H1 (cell line): Measurements from ENCODE around the gene PRKCA. TPM values are rescaled to one million over a fixed set of nuclear protein-coding genes. Genes with fewer than 3 reads are reported as not detected.

Source experiments
- CTCF ChIA-PET: fragments of 300-600 bp; sonication (Branson Sonifier 250); formaldehyde crosslinking; loops from one replicate; lab custom pipeline; 2021; ENCODE audit not compliant: partially characterized antibody; lab: Charles Lee
- POLR2A ChIA-PET: fragments of 300-600 bp; sonication (Branson Sonifier 250); formaldehyde crosslinking; loops from one replicate; lab custom pipeline; 2021; ENCODE audit warnings: inconsistent platforms; ENCODE audit not compliant: partially characterized antibody; lab: Charles Lee
- DNase-seq, 2 experiments: peaks; one replicate each; pipeline versions ENCODE4 v3.0.0 to v3.0.0-alpha.2; 2010 to 2022; ENCODE audit warnings: low spot score in 2 of 2, low read depth in 1 of 2, mixed read lengths in 1 of 2
- FAIRE-seq: peaks from 2 replicates; lab custom pipeline; 2011; peaks lifted over from hg19 to GRCh38; lab: Jason Lieb, UNC
- H2AFZ ChIP-seq: 2 replicates; pipeline ENCODE4 v1.8.1; 2012; ENCODE audit warnings: low read length, inconsistent platforms
- H2AK5ac ChIP-seq: 2 replicates; pipeline ENCODE4 v1.6.1; 2013; ENCODE audit warnings: low read depth, low read length
- H2BK120ac ChIP-seq: replicated peaks from 2 replicates; pipeline ENCODE3; 2013; ENCODE audit warnings: low read depth, low read length, inconsistent platforms
- H2BK12ac ChIP-seq: 2 replicates; pipeline ENCODE4 v1.6.1; 2013; ENCODE audit warnings: low read depth, low read length
- H2BK15ac ChIP-seq: 2 replicates; pipeline ENCODE4 v1.6.1; 2013; ENCODE audit warnings: low read length
- H2BK20ac ChIP-seq: 2 replicates; pipeline ENCODE4 v1.6.1; 2013; ENCODE audit warnings: low read length
- H2BK5ac ChIP-seq: 2 replicates; pipeline ENCODE4 v1.6.1; 2013; ENCODE audit warnings: low read depth, low read length
- H3K14ac ChIP-seq: 2 replicates; pipeline ENCODE4 v1.6.1; 2013; ENCODE audit warnings: inconsistent platforms; ENCODE audit not compliant: insufficient read length
- H3K18ac ChIP-seq: 2 replicates; pipeline ENCODE4 v1.6.1; 2013; ENCODE audit warnings: low read length; ENCODE audit errors: extremely low read depth
- H3K23ac ChIP-seq: 2 replicates; pipeline ENCODE4 v1.6.1; 2013; ENCODE audit warnings: inconsistent platforms; ENCODE audit not compliant: insufficient read length
- H3K23me2 ChIP-seq: 2 replicates; pipeline ENCODE4 v1.6.1; 2013; ENCODE audit warnings: low read depth, low read length
- H3K27ac ChIP-seq: 2 replicates; pipeline ENCODE4 v1.6.1; 2011; ENCODE audit warnings: low read depth, low read length, inconsistent platforms
- H3K27me3 ChIP-seq, 4 experiments: replicated peaks in 1 of 4; 1 replicate in 1 of 4; 2 replicates in 3 of 4; pipeline versions ENCODE4 v1.6.1 to v1.8.1; 2011 to 2013; ENCODE audit warnings: low read length in 3 of 4, mild to moderate bottlenecking in 3 of 4, inconsistent platforms in 2 of 4, mixed read lengths in 2 of 4, moderate library complexity in 1 of 4; ENCODE audit not compliant: control insufficient read depth in 3 of 4, insufficient read depth in 3 of 4; ENCODE audit errors: extremely low read depth in 1 of 4
- H3K36me3 ChIP-seq, 4 experiments: 2 replicates each; pipeline versions ENCODE4 v1.6.1 to v1.8.1; 2011 to 2013; ENCODE audit warnings: mild to moderate bottlenecking in 4 of 4, low read length in 3 of 4, moderate library complexity in 2 of 4, control low read depth in 1 of 4, inconsistent platforms in 1 of 4; ENCODE audit not compliant: insufficient read depth in 4 of 4, control insufficient read depth in 2 of 4
- H3K4ac ChIP-seq: replicated peaks from 2 replicates; pipeline ENCODE3; 2013; ENCODE audit warnings: low read length, low read depth, mixed read lengths, inconsistent platforms; ENCODE audit not compliant: insufficient read length
- H3K4me1 ChIP-seq, 4 experiments: replicated peaks in 1 of 4; 1 replicate in 1 of 4; 2 replicates in 3 of 4; pipeline versions ENCODE4 v1.6.1 to v1.8.1; 2011 to 2013; ENCODE audit warnings: low read length in 3 of 4, inconsistent platforms in 2 of 4, mixed read lengths in 1 of 4; ENCODE audit not compliant: insufficient read depth in 4 of 4, control insufficient read depth in 3 of 4
- H3K4me2 ChIP-seq, 2 experiments: 2 replicates each; pipeline versions ENCODE4 v1.6.1 to v1.8.1; 2011 to 2013; ENCODE audit warnings: low read depth in 2 of 2, low read length in 2 of 2, control low read depth in 1 of 2, inconsistent platforms in 1 of 2, mild to moderate bottlenecking in 1 of 2; ENCODE audit not compliant: insufficient read depth in 1 of 2
- H3K4me3 ChIP-seq, 4 experiments: fragments of 200-600, 300-600 bp in 1 of 4; sonication (generic), shearing (Covaris generic), sonication (Bioruptor Twin) in 1 of 4; 2 replicates each; pipeline versions ENCODE4 v1.5.1 to v1.8.1; 2011 to 2016; ENCODE audit warnings: low read length in 4 of 4, low read depth in 3 of 4, control low read depth in 2 of 4, inconsistent platforms in 2 of 4, mild to moderate bottlenecking in 2 of 4, mixed read lengths in 1 of 4, moderate library complexity in 1 of 4; ENCODE audit not compliant: insufficient read depth in 2 of 4; ENCODE audit errors: extremely low read depth in 1 of 4
- H3K56ac ChIP-seq: replicated peaks from 2 replicates; pipeline ENCODE3; 2013; ENCODE audit warnings: low read depth, mild to moderate bottlenecking, mixed read lengths, low read length, inconsistent platforms; ENCODE audit not compliant: insufficient read length
- H3K79me1 ChIP-seq: 2 replicates; pipeline ENCODE4 v1.6.1; 2013; ENCODE audit warnings: low read depth, low read length, control low read depth
- H3K79me2 ChIP-seq, 2 experiments: 2 replicates each; pipeline versions ENCODE4 v1.6.1 to v1.8.1; 2012 to 2013; ENCODE audit warnings: low read length in 2 of 2, mild to moderate bottlenecking in 2 of 2, inconsistent platforms in 1 of 2; ENCODE audit not compliant: insufficient read depth in 2 of 2, control insufficient read depth in 1 of 2
- H3K9ac ChIP-seq, 4 experiments: replicated peaks in 1 of 4; 1 replicate in 1 of 4; 2 replicates in 3 of 4; pipeline versions ENCODE4 v1.6.1 to v1.8.1; 2011 to 2013; ENCODE audit warnings: low read depth in 3 of 4, low read length in 3 of 4, control low read depth in 2 of 4, mild to moderate bottlenecking in 2 of 4, moderate library complexity in 2 of 4, inconsistent platforms in 1 of 4; ENCODE audit errors: extremely low read depth in 1 of 4
- H3K9me3 ChIP-seq, 2 experiments: 2 replicates each; pipeline versions ENCODE4 v1.6.1 to v1.8.1; 2012 to 2013; ENCODE audit warnings: mild to moderate bottlenecking in 2 of 2, moderate library complexity in 2 of 2, control low read depth in 1 of 2, inconsistent platforms in 1 of 2, low read depth in 1 of 2, low read length in 1 of 2, mixed read lengths in 1 of 2; ENCODE audit not compliant: insufficient read depth in 2 of 2
- H4K20me1 ChIP-seq, 2 experiments: replicated peaks in 1 of 2; 2 replicates each; pipeline versions ENCODE3 to v1.8.1; 2011 to 2013; ENCODE audit warnings: inconsistent platforms in 2 of 2, low read length in 2 of 2, mild to moderate bottlenecking in 1 of 2; ENCODE audit not compliant: insufficient read depth in 2 of 2, control insufficient read depth in 1 of 2
- H4K5ac ChIP-seq: 2 replicates; pipeline ENCODE4 v1.6.1; 2013; ENCODE audit warnings: low read length, low read depth, mixed read lengths, inconsistent platforms; ENCODE audit not compliant: insufficient read length
- H4K8ac ChIP-seq: 2 replicates; pipeline ENCODE4 v1.8.0; 2013; ENCODE audit warnings: mild to moderate bottlenecking, moderate library complexity, low read length, inconsistent platforms; ENCODE audit not compliant: insufficient read depth; ENCODE audit errors: extremely low read depth
- H4K91ac ChIP-seq: replicated peaks from 2 replicates; pipeline ENCODE3; 2013; ENCODE audit warnings: low read length, mixed read lengths, inconsistent platforms; ENCODE audit not compliant: insufficient read length
- KDM4A ChIP-seq: IDR thresholded peaks from one replicate; pipeline ENCODE4 v1.7.1; 2012; ENCODE audit warnings: low read depth, mild to moderate bottlenecking, moderate library complexity, low read length, inconsistent platforms; ENCODE audit not compliant: severe bottlenecking
- POLR2AphosphoS5 ChIP-seq: IDR thresholded peaks from 2 replicates; pipeline ENCODE4 v1.6.1; 2011; ENCODE audit warnings: low read depth, low read length
- RAD21 ChIP-seq, 2 experiments: IDR thresholded peaks in 1 of 2; conservative IDR thresholded peaks in 1 of 2; 2 replicates each; pipeline ENCODE4 v1.6.1; 2011; ENCODE audit warnings: low read depth in 2 of 2, low read length in 2 of 2, improper control_type of control experiment in 1 of 2, inconsistent platforms in 1 of 2, mild to moderate bottlenecking in 1 of 2, moderate library complexity in 1 of 2
- RNF2 ChIP-seq: fragments of 200-900, 300-1000 bp; sonication (generic); IDR thresholded peaks from 2 replicates; pipeline ENCODE4 v1.7.1; 2016; ENCODE audit warnings: borderline replicate concordance, low read depth, mild to moderate bottlenecking, antibody characterized with exemption, low read length; ENCODE audit not compliant: poor library complexity, severe bottlenecking; ENCODE audit errors: missing control alignments
- SP2 ChIP-seq: IDR thresholded peaks from 2 replicates; pipeline ENCODE4 v1.6.1; 2012; ENCODE audit warnings: mild to moderate bottlenecking, low read length, inconsistent platforms
- SRF ChIP-seq: IDR thresholded peaks from 2 replicates; pipeline ENCODE4 v1.6.1; 2011; ENCODE audit warnings: mild to moderate bottlenecking, low read depth, low read length, moderate library complexity
- TAF1 ChIP-seq: IDR thresholded peaks from 2 replicates; pipeline ENCODE4 v1.6.1; 2011; ENCODE audit warnings: mild to moderate bottlenecking, low read depth, low read length
- TBP ChIP-seq: IDR thresholded peaks from 2 replicates; pipeline ENCODE4 v1.6.1; 2011; ENCODE audit warnings: low read depth, low read length, improper control_type of control experiment
- polyA plus RNA-seq, 7 experiments: library from polyadenylated mRNA; depleted of rRNA in 3 of 7; stranded (reverse) in 5 of 7; unstranded in 2 of 7; fragments of >200 nt in 5 of 7; fragments of 200-250 nt in 2 of 7; gene quantifications; 1 replicate in 5 of 7; 2 replicates in 1 of 7; 4 replicates in 1 of 7; pipeline versions ENCODE4 v1.2.1 to v1.2.3, GENCODE V29; 2011 to 2013; ENCODE audit warnings: missing spikeins in 2 of 7, mixed read lengths in 2 of 7
- total RNA-seq: library from RNA; stranded (reverse); fragmentation: NEBNext Ultra II Directional; extraction: Animal tissue kit (Norgen Biotek cat#: 25700); gene quantifications from 2 replicates; pipeline ENCODE4 v1.2.1, GENCODE V29; 2021
- TF ChIP-seq, protein P1 (sequence below), 3 experiments: IDR thresholded peaks; 1 replicate in 2 of 3; 2 replicates in 1 of 3; pipeline versions ENCODE4 v1.5.1 to v1.6.1; 2011; ENCODE audit warnings: low read length in 3 of 3, mild to moderate bottlenecking in 3 of 3, inconsistent platforms in 2 of 3, low read depth in 1 of 3, moderate library complexity in 1 of 3; ENCODE audit not compliant: insufficient read depth in 1 of 3; ENCODE audit errors: control extremely low read depth in 1 of 3
- TF ChIP-seq, protein P2 (sequence below): IDR thresholded peaks from 2 replicates; pipeline ENCODE4 v1.6.1; 2011; ENCODE audit warnings: low read length, improper control_type of control experiment
- TF ChIP-seq, protein P3 (sequence below): IDR thresholded peaks from 2 replicates; pipeline ENCODE4 v1.6.1; 2012; ENCODE audit warnings: inconsistent platforms

Gene PRKCA
- total and polyA plus RNA-seq, 2 of the 8 experiments (the other 6 are each of a cell fraction or from before 2014, with no cell fraction given), result 5.8 to 17.8 TPM

DNA sequence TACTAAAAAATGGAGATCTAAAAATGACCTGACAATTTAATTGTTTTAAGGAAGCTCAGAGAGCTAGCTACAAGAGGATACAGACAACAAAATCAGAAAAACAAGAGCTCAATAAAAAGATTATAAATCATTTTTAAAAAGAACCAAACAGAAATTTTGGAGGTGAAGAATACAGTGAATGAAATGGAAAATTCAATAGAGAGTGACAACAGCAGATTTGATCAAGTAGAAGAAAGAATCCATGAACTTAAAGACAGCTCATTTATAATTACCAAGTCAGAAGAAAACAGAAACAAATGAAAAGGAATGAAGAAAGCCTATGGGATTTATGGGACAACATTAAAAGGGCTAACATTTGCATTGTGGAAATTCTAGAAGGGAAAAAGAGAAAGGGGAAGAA is 395.9 kb downstream of the PRKCA start:
- H4K91ac ChIP-seq, result no peak overlapping the region
- no peak overlapping the region for H2BK120ac ChIP-seq
- no peaks in the 10 kb centered on the region for H3K9me3 ChIP-seq
- H3K79me2 ChIP-seq, result no peaks in the 10 kb centered on the region
- H3K4ac ChIP-seq, result no peak overlapping the region
- no peak overlapping the region for H2BK20ac ChIP-seq
- H3K23me2 ChIP-seq, result no peaks in the 10 kb centered on the region
- H3K79me1 ChIP-seq, result no peaks in the 10 kb centered on the region
- H3K9ac ChIP-seq, result no peak overlapping the region
- H2BK12ac ChIP-seq, result no peak overlapping the region
- H3K27me3 ChIP-seq, result no peaks in the 10 kb centered on the region
- H2BK5ac ChIP-seq, result no peak overlapping the region
- no peak overlapping the region for H3K4me2 ChIP-seq
- no peak for FAIRE-seq
- H4K8ac ChIP-seq, result no peak overlapping the region
- H2AK5ac ChIP-seq, result no peak overlapping the region
- no peak overlapping the region for H2BK15ac ChIP-seq
- no peak overlapping the region for H3K23ac ChIP-seq
- H2AFZ ChIP-seq, result no peak overlapping the region
- POLR2A ChIA-PET, result no interaction called here
- H3K27ac ChIP-seq, result no peak overlapping the region
- no peaks in the 10 kb centered on the region for H3K4me1 ChIP-seq
- H4K20me1 ChIP-seq, result no peaks in the 10 kb centered on the region
- no peak overlapping the region for H3K56ac ChIP-seq
- no peak overlapping the region for H3K4me3 ChIP-seq
- H4K5ac ChIP-seq, result no peak overlapping the region
- CTCF ChIA-PET, result interaction anchor here (0.6 to 2.1 kb wide), 7 partner anchors 10 to 402 kb away, joined by 3 to 5 read pairs (median 3); no protein-coding TSS in a partner anchor
- no peak overlapping the region for H3K18ac ChIP-seq
- DNase-seq, result no peak
- H3K36me3 ChIP-seq, result no peaks in the 10 kb centered on the region
- no peak overlapping the region for H3K14ac ChIP-seq
- no peak for TF ChIP-seq SRF
- TF ChIP-seq, protein P1, sequence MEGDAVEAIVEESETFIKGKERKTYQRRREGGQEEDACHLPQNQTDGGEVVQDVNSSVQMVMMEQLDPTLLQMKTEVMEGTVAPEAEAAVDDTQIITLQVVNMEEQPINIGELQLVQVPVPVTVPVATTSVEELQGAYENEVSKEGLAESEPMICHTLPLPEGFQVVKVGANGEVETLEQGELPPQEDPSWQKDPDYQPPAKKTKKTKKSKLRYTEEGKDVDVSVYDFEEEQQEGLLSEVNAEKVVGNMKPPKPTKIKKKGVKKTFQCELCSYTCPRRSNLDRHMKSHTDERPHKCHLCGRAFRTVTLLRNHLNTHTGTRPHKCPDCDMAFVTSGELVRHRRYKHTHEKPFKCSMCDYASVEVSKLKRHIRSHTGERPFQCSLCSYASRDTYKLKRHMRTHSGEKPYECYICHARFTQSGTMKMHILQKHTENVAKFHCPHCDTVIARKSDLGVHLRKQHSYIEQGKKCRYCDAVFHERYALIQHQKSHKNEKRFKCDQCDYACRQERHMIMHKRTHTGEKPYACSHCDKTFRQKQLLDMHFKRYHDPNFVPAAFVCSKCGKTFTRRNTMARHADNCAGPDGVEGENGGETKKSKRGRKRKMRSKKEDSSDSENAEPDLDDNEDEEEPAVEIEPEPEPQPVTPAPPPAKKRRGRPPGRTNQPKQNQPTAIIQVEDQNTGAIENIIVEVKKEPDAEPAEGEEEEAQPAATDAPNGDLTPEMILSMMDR (IDR thresholded peaks at IDR 0.05; ENCODE audit: control extremely low read depth in 1 of 3, insufficient read depth in 1 of 3, low read depth in 1 of 3, low read length in 3 of 3), result no peak
- no peak for TF ChIP-seq RNF2
- TF ChIP-seq, protein P2, sequence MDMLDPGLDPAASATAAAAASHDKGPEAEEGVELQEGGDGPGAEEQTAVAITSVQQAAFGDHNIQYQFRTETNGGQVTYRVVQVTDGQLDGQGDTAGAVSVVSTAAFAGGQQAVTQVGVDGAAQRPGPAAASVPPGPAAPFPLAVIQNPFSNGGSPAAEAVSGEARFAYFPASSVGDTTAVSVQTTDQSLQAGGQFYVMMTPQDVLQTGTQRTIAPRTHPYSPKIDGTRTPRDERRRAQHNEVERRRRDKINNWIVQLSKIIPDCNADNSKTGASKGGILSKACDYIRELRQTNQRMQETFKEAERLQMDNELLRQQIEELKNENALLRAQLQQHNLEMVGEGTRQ, result no peak
- TF ChIP-seq, protein P3, sequence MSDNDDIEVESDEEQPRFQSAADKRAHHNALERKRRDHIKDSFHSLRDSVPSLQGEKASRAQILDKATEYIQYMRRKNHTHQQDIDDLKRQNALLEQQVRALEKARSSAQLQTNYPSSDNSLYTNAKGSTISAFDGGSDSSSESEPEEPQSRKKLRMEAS, result no peak
- no peak for TF ChIP-seq RAD21 (IDR thresholded peaks at IDR 0.05 in 1 of 2, conservative IDR thresholded peaks at IDR 0.05 in 1 of 2; ENCODE audit: low read depth in 2 of 2, low read length in 2 of 2)
- no peak for TF ChIP-seq TBP
- TF ChIP-seq SP2, result no peak
- no peak for TF ChIP-seq KDM4A
- TF ChIP-seq TAF1, result no peak
- no peak for TF ChIP-seq POLR2AphosphoS5
